B cell (primary cell): Measurements from ENCODE around the gene DIPK1A. TPM values are rescaled to one million over a fixed set of nuclear protein-coding genes. Genes with fewer than 3 reads are reported as not detected.

Experiments
- ATAC-seq: fragments of 200-7000 bp; cut with Tn5 transposase; one replicate; pipeline ENCODE4 v1.10.0; 2021; ENCODE audit warnings: low read depth, mild to moderate bottlenecking, moderate number of reproducible peaks, moderate library complexity
- CTCF ChIA-PET: fragments of 350-600 bp; sonication (Branson Sonifier 250); formaldehyde crosslinking; loops from one replicate; lab custom pipeline; 2021; ENCODE audit warnings: antibody characterized with exemption, inconsistent platforms; lab: Charles Lee
- POLR2A ChIA-PET: fragments of 350-600 bp; sonication (Branson Sonifier 250); formaldehyde crosslinking; loops from one replicate; lab custom pipeline; 2021; ENCODE audit warnings: antibody characterized with exemption; lab: Charles Lee
- DNase-seq: peaks from one replicate; pipeline ENCODE4 v3.0.0; 2013
- H2AFZ ChIP-seq: 2 replicates; pipeline ENCODE4 v1.6.1; 2012; ENCODE audit warnings: mild to moderate bottlenecking, low read depth, low read length; ENCODE audit not compliant: insufficient read depth, poor library complexity, severe bottlenecking
- H3K27ac ChIP-seq, 2 donors: 1 replicate in 1 of 2; 2 replicates in 1 of 2; pipeline ENCODE4 v1.5.1; 2012 to 2013; ENCODE audit warnings: low read length in 2 of 2, mild to moderate bottlenecking in 2 of 2, moderate library complexity in 1 of 2
- H3K27me3 ChIP-seq, 4 experiments: fragments of 200-600 bp in 1 of 4; sonication (generic) in 1 of 4; replicated peaks in 1 of 4; 1 replicate in 2 of 4; 2 replicates in 2 of 4; pipeline versions ENCODE4 v1.6.1 to v1.7.0; 2013 to 2016; ENCODE audit warnings: low read length in 3 of 4, mild to moderate bottlenecking in 2 of 4, mixed read lengths in 1 of 4, moderate library complexity in 1 of 4; ENCODE audit not compliant: insufficient read depth in 4 of 4, control insufficient read depth in 3 of 4; ENCODE audit errors: control extremely low read depth in 1 of 4
- H3K36me3 ChIP-seq, 2 experiments: replicated peaks in 1 of 2; 1 replicate in 1 of 2; 2 replicates in 1 of 2; pipeline versions ENCODE4 v1.6.1 to v1.7.1; 2013; ENCODE audit warnings: low read length in 1 of 2; ENCODE audit not compliant: insufficient read depth in 2 of 2, control insufficient read depth in 1 of 2; ENCODE audit errors: control extremely low read depth in 1 of 2, extremely low read depth in 1 of 2
- H3K4me1 ChIP-seq, 2 donors: fragments of 200-600 bp in 1 of 2; sonication (generic) in 1 of 2; 1 replicate in 1 of 2; 2 replicates in 1 of 2; pipeline versions ENCODE4 v1.5.1 to v1.6.1; 2013 to 2017; ENCODE audit warnings: low read length in 2 of 2; ENCODE audit not compliant: control insufficient read depth in 2 of 2, insufficient read depth in 2 of 2
- H3K4me2 ChIP-seq: replicated peaks from 2 replicates; pipeline ENCODE3; 2012; ENCODE audit warnings: mild to moderate bottlenecking, low read depth, low read length; ENCODE audit not compliant: poor library complexity, severe bottlenecking
- H3K4me3 ChIP-seq, 5 experiments: fragments of 200-600 bp in 1 of 5; sonication (generic) in 1 of 5; 1 replicate in 3 of 5; 2 replicates in 2 of 5; pipeline versions ENCODE4 v1.5.1 to v1.7.0; 2011 to 2016; ENCODE audit warnings: low read length in 4 of 5, mild to moderate bottlenecking in 4 of 5, low read depth in 2 of 5, control low read depth in 1 of 5, moderate library complexity in 1 of 5; ENCODE audit not compliant: insufficient read depth in 1 of 5; ENCODE audit errors: control extremely low read depth in 1 of 5, extremely low read depth in 1 of 5
- H3K79me2 ChIP-seq: fragments of 200-600 bp; sonication (generic); one replicate; pipeline ENCODE4 v1.6.0; 2016; ENCODE audit warnings: low read length; ENCODE audit not compliant: control insufficient read depth, insufficient read depth
- H3K9ac ChIP-seq: fragments of 200-600 bp; sonication (generic); 2 replicates; pipeline ENCODE4 v1.6.1; 2017; ENCODE audit warnings: mild to moderate bottlenecking, low read length, moderate library complexity
- H3K9me3 ChIP-seq, 3 donors: one replicate each; pipeline versions ENCODE4 v1.6.1 to v1.7.1; 2013; ENCODE audit warnings: low read length in 2 of 3; ENCODE audit not compliant: control insufficient read depth in 2 of 3, insufficient read depth in 1 of 3; ENCODE audit errors: control extremely low read depth in 1 of 3
- H4K20me1 ChIP-seq: 2 replicates; pipeline ENCODE4 v1.6.0; 2012; ENCODE audit warnings: mild to moderate bottlenecking, low read length; ENCODE audit not compliant: insufficient read depth, control insufficient read depth, poor library complexity, severe bottlenecking
- H3K27ac Mint-ChIP-seq: one replicate; pipeline ENCODE4 v1.8.0; 2021; ENCODE audit warnings: mixed read lengths
- H3K27me3 Mint-ChIP-seq: one replicate; pipeline ENCODE4 v1.8.0; 2021; ENCODE audit warnings: mixed read lengths
- H3K4me1 Mint-ChIP-seq: one replicate; pipeline ENCODE4 v1.8.0; 2021; ENCODE audit warnings: mixed read lengths
- H3K4me3 Mint-ChIP-seq: one replicate; pipeline ENCODE4 v1.8.0; 2021; ENCODE audit warnings: mixed read lengths
- H3K9me3 Mint-ChIP-seq: one replicate; pipeline ENCODE4 v1.8.0; 2022; ENCODE audit warnings: mixed read lengths; ENCODE audit not compliant: insufficient read depth
- EZH2 ChIP-seq: IDR thresholded peaks from 2 replicates; pipeline ENCODE4 v1.6.1; 2012; ENCODE audit warnings: borderline replicate concordance, low read depth, mild to moderate bottlenecking, moderate library complexity, low read length; ENCODE audit not compliant: insufficient read depth, poor library complexity, severe bottlenecking
- WGBS: methylation state at CpG from one replicate; pipeline ENCODE4 v1.1.5; 2013; ENCODE audit warnings: missing lambda C conversion rate; ENCODE audit not compliant: insufficient coverage; 5-methylcytosine and 5-hydroxymethylcytosine counted together
- intact Hi-C: fragments of 100-400 bp; cut with micrococcal nuclease; formaldehyde crosslinking; loops from one replicate; pipeline ENCODE4 v1.10.0; 2022
- polyA plus RNA-seq: library from polyadenylated mRNA; depleted of rRNA; stranded (reverse); fragments of >200 nt; gene quantifications from 2 replicates; pipeline ENCODE4 v1.2.3, GENCODE V29; 2012
- total RNA-seq, 2 donors: library from RNA; stranded (reverse); fragments of 120-200 nt in 1 of 2; gene quantifications; 1 replicate in 1 of 2; 2 replicates in 1 of 2; pipeline versions ENCODE4 v1.2.3 to v1.2.4, GENCODE V29; 2013 to 2022
- TF ChIP-seq, protein P1 (sequence below): fragments of 200-600 bp; IDR thresholded peaks from one replicate; pipeline ENCODE4 v1.8.0; 2022; ENCODE audit warnings: antibody characterized with exemption, mild to moderate bottlenecking

The DIPK1A gene
- total and polyA plus RNA-seq, 2 donors (not counting 1 experiment from before 2014, with no cell fraction given), result 10.7 to 22.7 TPM

DNA sequence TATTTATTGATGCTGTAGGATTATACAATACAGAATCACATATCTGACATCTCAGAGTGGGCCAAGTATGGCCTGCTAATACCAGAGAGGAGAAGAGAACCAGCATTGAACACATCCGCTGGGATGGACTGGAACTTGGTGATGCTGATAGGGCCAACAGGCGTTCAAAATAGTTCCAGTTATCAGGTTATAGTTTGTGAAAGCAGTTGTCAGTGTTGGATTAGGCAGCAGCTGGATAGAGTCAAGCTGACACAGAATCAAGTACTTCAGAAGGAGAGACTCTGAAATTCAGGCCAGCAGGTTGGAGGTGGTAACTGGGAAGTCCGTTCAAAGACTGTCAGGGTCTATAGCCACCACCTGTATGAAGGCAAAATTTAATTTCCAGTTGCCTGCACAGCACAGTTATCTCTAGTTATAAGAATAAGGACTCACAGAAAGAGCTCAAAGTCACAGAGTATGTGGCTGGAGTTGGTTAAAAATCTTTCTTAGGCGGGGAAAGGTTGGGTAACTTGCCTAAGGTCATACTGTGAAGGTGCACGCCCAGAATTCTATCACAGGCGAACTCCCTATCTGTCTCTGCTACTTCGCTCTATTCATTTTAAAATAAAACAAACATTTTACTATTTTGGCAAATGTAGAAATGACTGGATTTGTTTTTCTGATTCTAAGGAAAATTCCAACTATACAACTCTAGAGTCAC is 9.9 kb upstream of the DIPK1A start:
- Histone ChIP-seq H3K9me3 (peaks cover 0 to 6% (median 0%) of the 10 kb centered on the region in 3 donors), H3K36me3 (no peaks in the 10 kb centered on the region), H3K79me2 (no peaks in the 10 kb centered on the region), H3K4me2 (peak overlapping the region; percentile 9), H3K4me1 (peaks cover 59 to 70% of the 10 kb centered on the region in 2 donors), H3K9ac (no peak overlapping the region), H3K27me3 (no peaks in the 10 kb centered on the region), H3K4me3 (no peak overlapping the region), H4K20me1 (no peaks in the 10 kb centered on the region), H3K27ac (no peak overlapping the region), H2AFZ (peak overlapping the region; percentile 8)
- TF ChIP-seq, protein P1, sequence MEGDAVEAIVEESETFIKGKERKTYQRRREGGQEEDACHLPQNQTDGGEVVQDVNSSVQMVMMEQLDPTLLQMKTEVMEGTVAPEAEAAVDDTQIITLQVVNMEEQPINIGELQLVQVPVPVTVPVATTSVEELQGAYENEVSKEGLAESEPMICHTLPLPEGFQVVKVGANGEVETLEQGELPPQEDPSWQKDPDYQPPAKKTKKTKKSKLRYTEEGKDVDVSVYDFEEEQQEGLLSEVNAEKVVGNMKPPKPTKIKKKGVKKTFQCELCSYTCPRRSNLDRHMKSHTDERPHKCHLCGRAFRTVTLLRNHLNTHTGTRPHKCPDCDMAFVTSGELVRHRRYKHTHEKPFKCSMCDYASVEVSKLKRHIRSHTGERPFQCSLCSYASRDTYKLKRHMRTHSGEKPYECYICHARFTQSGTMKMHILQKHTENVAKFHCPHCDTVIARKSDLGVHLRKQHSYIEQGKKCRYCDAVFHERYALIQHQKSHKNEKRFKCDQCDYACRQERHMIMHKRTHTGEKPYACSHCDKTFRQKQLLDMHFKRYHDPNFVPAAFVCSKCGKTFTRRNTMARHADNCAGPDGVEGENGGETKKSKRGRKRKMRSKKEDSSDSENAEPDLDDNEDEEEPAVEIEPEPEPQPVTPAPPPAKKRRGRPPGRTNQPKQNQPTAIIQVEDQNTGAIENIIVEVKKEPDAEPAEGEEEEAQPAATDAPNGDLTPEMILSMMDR, result no peak
- TF ChIP-seq EZH2, result no peak
- Mint-ChIP-seq H3K9me3 (no peaks in the 10 kb centered on the region), H3K27me3 (no peaks in the 10 kb centered on the region), H3K27ac (peak overlapping the region; percentile 54), H3K4me1 (peaks cover 60% of the 10 kb centered on the region), H3K4me3 (no peak overlapping the region)
- POLR2A ChIA-PET, result interaction anchor here (1.6 to 5.8 kb wide), 2 partner anchors 8 to 10 kb away, joined by 3 to 116 read pairs; partner anchors contain the start of gene DIPK1A
- CTCF ChIA-PET, result interaction anchor here (0.6 to 11.9 kb wide), 12 partner anchors 8 to 374 kb away, joined by 3 to 405 read pairs (median 5); partner anchors contain the start of gene DIPK1A
- intact Hi-C loops, result no loop called here
- DNase-seq (no peak), ATAC-seq (no peak)
- WGBS, result 100% methylated on average over 1 of the region's 7 CpGs

DNA sequence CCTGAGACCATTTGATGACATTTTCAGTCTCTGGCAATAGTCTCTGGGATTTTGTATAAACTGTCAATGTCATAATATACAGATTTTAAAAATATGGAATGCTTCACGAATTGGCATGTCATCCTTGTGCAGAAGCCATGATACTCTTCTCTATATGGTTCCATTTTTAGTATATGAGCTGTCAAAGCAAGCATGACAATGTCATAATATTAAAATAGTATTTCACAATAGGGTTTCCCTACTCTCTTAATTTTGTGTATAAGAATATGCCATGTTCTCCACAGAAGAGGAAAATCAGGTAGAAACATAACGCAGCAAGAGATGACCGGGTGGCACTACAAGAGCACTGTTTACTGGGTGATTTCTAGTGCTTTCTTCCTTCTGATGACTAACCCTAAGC is 8.3 kb upstream of the DIPK1A start:
- Histone ChIP-seq H3K4me1 (peaks cover 53 to 62% of the 10 kb centered on the region in 2 donors), H3K36me3 (no peaks in the 10 kb centered on the region), H3K4me3 (no peak overlapping the region), H4K20me1 (no peaks in the 10 kb centered on the region), H3K4me2 (no peak overlapping the region), H3K9ac (no peak overlapping the region), H3K27me3 (no peaks in the 10 kb centered on the region), H3K79me2 (peaks cover 5% of the 10 kb centered on the region), H3K9me3 (no peaks in the 10 kb centered on the region), H2AFZ (no peak overlapping the region), H3K27ac (no peak overlapping the region)
- TF ChIP-seq, protein P1, result no peak
- TF ChIP-seq EZH2, result no peak
- intact Hi-C loops, result loop anchor here (10.0 kb wide), 1 partner anchor 375 kb away; the partner anchor contains the start of gene DR1
- CTCF ChIA-PET, result interaction anchor here (0.8 to 11.9 kb wide), 17 partner anchors 9 to 127 kb away, joined by 3 to 405 read pairs (median 8); partner anchors contain the start of gene DIPK1A
- POLR2A ChIA-PET, result interaction anchor here (1.2 to 1.6 kb wide), 2 partner anchors 10 to 25 kb away, joined by 3 to 4 read pairs; no protein-coding TSS in a partner anchor
- 100% methylated on average over 2 of the region's 3 CpGs for WGBS
- ATAC-seq (no peak), DNase-seq (no peak)
- H3K4me1 Mint-ChIP-seq, result peaks cover 46% of the 10 kb centered on the region
- H3K27ac Mint-ChIP-seq, result no peak overlapping the region
- no peaks in the 10 kb centered on the region for H3K27me3 Mint-ChIP-seq
- H3K4me3 Mint-ChIP-seq, result no peak overlapping the region
- H3K9me3 Mint-ChIP-seq, result no peaks in the 10 kb centered on the region
